ENCODE results near the gene TAF11L5.
"Not testable (repeated sequence)": the region's sequence is repeated elsewhere in the genome, so short reads cannot be mapped to it uniquely, and the experiment has no call there.

Gene TAF11L5

GRCh38 chr5:17524935-17525334 is at the start of gene TAF11L5:
TSS of gene TAF11L5 (plus strand) at chr5:17525235.
- not testable (repeated sequence) for H3K36me3 Mint-ChIP-seq; DNase-seq (ENCODE audit: low spot score in 2 of 2); H3K9me3 Mint-ChIP-seq; ATAC-seq (ENCODE audit: low read depth); H3K4me1 Mint-ChIP-seq; H3K27ac Mint-ChIP-seq; H3K4me3 Mint-ChIP-seq; H3K27me3 Mint-ChIP-seq

- no peak overlapping the region for H3K27ac Mint-ChIP-seq
- H3K9me3 Mint-ChIP-seq, result no peaks in the 10 kb centered on the region
- DNase-seq (ENCODE audit: low spot score in 2 of 2) (no peak), ATAC-seq (ENCODE audit: low read depth) (no peak)
- H3K27me3 Mint-ChIP-seq, result peaks cover 2% of the 10 kb centered on the region
- no peak overlapping the region for H3K4me3 Mint-ChIP-seq
- H3K4me1 Mint-ChIP-seq, result peaks cover 36% of the 10 kb centered on the region
- peaks cover 1% of the 10 kb centered on the region for H3K36me3 Mint-ChIP-seq
Observed at GRCh38 chr5:17477043-17477442, 48.0 kb upstream of the TAF11L5 start.

- no peaks in the 10 kb centered on the region for H3K9me3 Mint-ChIP-seq
- peaks cover 1% of the 10 kb centered on the region for H3K36me3 Mint-ChIP-seq
- H3K4me1 Mint-ChIP-seq, result peaks cover 36% of the 10 kb centered on the region
- no peak overlapping the region for H3K27ac Mint-ChIP-seq
- no peak overlapping the region for H3K4me3 Mint-ChIP-seq
- peaks cover 2% of the 10 kb centered on the region for H3K27me3 Mint-ChIP-seq
- no peak for DNase-seq (ENCODE audit: low spot score in 2 of 2)
- ATAC-seq (ENCODE audit: low read depth), result peak; percentile 32
Observed at GRCh38 chr5:17477573-17478265, 47.3 kb upstream of the TAF11L5 start.

GRCh38 chr5:17481378-17481777 is 43.7 kb upstream of the TAF11L5 start:
- Mint-ChIP-seq H3K4me3 (no peak overlapping the region), H3K27ac (no peak overlapping the region), H3K9me3 (no peaks in the 10 kb centered on the region), H3K4me1 (peaks cover 15% of the 10 kb centered on the region), H3K36me3 (peaks cover 1% of the 10 kb centered on the region), H3K27me3 (peaks cover 2% of the 10 kb centered on the region)
- ATAC-seq (ENCODE audit: low read depth), result no peak
- DNase-seq (ENCODE audit: low spot score in 2 of 2), result no peak

DNA sequence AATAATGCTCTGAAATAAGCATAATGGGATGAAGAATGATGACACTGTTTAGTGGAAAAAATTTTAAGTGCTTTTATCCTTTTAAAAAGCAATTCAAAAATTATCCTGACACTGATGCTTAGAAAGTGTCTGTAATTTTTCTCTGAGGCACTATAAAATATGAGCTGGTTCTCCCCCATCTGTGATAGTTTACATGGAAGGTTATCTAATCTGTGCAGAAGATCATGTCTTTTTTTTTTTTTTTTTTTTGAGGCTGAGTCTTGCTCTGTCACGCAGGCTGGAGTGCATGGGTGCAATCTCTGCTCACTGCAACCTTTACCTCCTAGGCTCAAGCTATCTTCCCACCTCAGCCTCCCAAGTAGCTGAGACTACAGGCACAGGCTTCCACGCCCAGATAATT is 42.2 kb upstream of the TAF11L5 start:
- DNase-seq (ENCODE audit: low spot score in 2 of 2), result no peak
- Mint-ChIP-seq H3K9me3 (no peaks in the 10 kb centered on the region), H3K36me3 (peaks cover 1% of the 10 kb centered on the region), H3K4me1 (peaks cover 7% of the 10 kb centered on the region), H3K27ac (no peak overlapping the region), H3K4me3 (no peak overlapping the region), H3K27me3 (peaks cover 2% of the 10 kb centered on the region)
- ATAC-seq (ENCODE audit: low read depth), result no peak

DNA sequence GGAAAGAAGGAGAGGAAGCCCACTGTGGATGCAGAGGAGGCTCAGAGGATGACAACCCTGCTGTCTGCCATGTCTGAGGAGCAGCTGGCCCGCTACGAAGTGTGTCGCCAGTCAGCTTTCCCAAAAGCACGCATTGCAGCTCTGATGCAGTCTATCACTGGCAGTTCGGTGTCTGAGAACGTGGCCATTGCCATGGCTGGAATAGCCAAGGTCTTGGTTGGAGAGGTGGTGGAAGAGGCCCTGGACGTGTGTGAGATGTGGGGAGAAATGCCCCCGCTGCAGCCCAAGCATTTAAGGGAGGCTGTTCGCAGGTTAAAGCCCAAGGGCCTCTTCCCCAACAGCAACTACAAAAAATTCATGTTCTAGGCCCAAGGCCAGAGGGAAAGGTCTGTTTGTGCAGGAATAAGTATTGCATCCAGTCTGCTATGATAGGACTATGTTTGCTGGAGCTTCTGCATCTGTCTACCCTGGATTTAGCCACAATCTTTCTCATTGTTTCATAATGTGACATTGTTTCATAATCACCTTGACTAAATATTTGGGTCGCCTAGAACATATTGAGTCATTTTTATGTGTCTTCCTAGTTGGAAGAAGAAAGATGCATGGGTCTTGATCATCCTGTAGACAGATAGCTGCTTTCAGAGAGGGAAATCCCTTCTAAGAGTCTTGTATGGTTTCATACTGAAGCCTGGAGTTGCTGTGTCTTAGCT is 38.4 kb upstream of the TAF11L5 start:
- not testable (repeated sequence) for H3K27ac Mint-ChIP-seq; DNase-seq (ENCODE audit: low spot score in 2 of 2); ATAC-seq (ENCODE audit: low read depth); H3K4me3 Mint-ChIP-seq; H3K9me3 Mint-ChIP-seq; H3K36me3 Mint-ChIP-seq; H3K4me1 Mint-ChIP-seq; H3K27me3 Mint-ChIP-seq

DNA sequence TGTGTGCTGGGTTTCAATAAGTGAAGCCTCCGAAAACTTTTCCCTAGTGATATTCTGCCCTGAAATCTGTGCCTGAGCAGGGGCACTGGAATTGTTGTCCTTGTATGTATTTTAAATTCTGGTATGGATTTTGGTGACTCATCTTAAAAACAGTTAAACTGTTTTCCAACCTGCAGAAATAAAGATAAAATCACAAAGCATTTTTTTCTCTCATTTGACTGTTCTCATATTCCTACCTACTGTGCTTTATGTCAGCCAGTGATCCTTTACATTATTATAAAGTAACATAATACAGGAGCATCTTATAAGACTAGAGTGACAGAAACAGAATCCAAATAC is 37.9 kb upstream of the TAF11L5 start:
- DNase-seq (ENCODE audit: low spot score in 2 of 2), result no peak
- no peaks in the 10 kb centered on the region for H3K9me3 Mint-ChIP-seq
- ATAC-seq (ENCODE audit: low read depth), result no peak
- H3K4me1 Mint-ChIP-seq, result no peaks in the 10 kb centered on the region
- H3K4me3 Mint-ChIP-seq, result no peak overlapping the region
- H3K27ac Mint-ChIP-seq, result no peak overlapping the region
- no peaks in the 10 kb centered on the region for H3K27me3 Mint-ChIP-seq
- no peaks in the 10 kb centered on the region for H3K36me3 Mint-ChIP-seq

GRCh38 chr5:17491257-17491656 is 33.8 kb upstream of the TAF11L5 start:
- H3K36me3 Mint-ChIP-seq; H3K4me1 Mint-ChIP-seq; H3K9me3 Mint-ChIP-seq; H3K4me3 Mint-ChIP-seq; H3K27ac Mint-ChIP-seq; H3K27me3 Mint-ChIP-seq; DNase-seq (ENCODE audit: low spot score in 2 of 2); ATAC-seq (ENCODE audit: low read depth): not testable (repeated sequence)

GRCh38 chr5:17492770-17493169 is 32.3 kb upstream of the TAF11L5 start:
- Mint-ChIP-seq H3K9me3 (peaks cover 4% of the 10 kb centered on the region), H3K4me1 (no peaks in the 10 kb centered on the region), H3K36me3 (no peaks in the 10 kb centered on the region), H3K4me3 (no peak overlapping the region), H3K27me3 (peaks cover 2% of the 10 kb centered on the region), H3K27ac (no peak overlapping the region)
- ATAC-seq (ENCODE audit: low read depth) (no peak), DNase-seq (ENCODE audit: low spot score in 2 of 2) (no peak)

GRCh38 chr5:17497446-17497845 is 27.6 kb upstream of the TAF11L5 start:
- H3K27me3 Mint-ChIP-seq, result peaks cover 2% of the 10 kb centered on the region

DNA sequence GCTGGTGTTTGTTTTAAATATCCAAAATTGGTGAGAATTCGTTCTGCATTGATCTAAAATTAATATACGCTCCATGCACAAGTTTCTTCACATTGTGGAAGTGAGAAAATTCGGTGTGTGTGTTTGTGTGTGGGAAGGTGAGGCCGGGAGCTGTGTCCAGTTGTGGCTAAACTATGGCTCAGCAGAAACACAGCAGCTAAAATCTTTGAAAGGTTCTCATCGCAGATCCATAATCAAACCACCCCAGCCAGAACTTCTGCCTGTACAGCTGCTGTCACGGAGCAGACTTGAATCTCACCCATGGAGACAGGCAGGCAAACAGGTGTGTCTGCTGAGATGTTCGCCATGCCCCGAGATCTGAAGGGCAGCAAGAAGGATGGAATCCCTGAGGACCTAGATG is 27.1 kb upstream of the TAF11L5 start, which contains the start of gene TAF11L2:
Gene TAF11L2, plus strand, starts transcription at position 301 of the 400 bp plus-strand sequence.
- H3K27me3 Mint-ChIP-seq; H3K36me3 Mint-ChIP-seq; DNase-seq (ENCODE audit: low spot score in 2 of 2); H3K4me3 Mint-ChIP-seq; H3K27ac Mint-ChIP-seq; ATAC-seq (ENCODE audit: low read depth); H3K4me1 Mint-ChIP-seq; H3K9me3 Mint-ChIP-seq: not testable (repeated sequence)

More at GRCh38 chr5:17497446-17497845, 27.6 kb upstream of the TAF11L5 start:
- Mint-ChIP-seq H3K36me3 (no peaks in the 10 kb centered on the region), H3K9me3 (peaks cover 4% of the 10 kb centered on the region), H3K27ac (no peak overlapping the region), H3K4me3 (no peak overlapping the region), H3K4me1 (peaks cover 4% of the 10 kb centered on the region)
- no peak for DNase-seq (ENCODE audit: low spot score in 2 of 2)
- no peak for ATAC-seq (ENCODE audit: low read depth)

DNA sequence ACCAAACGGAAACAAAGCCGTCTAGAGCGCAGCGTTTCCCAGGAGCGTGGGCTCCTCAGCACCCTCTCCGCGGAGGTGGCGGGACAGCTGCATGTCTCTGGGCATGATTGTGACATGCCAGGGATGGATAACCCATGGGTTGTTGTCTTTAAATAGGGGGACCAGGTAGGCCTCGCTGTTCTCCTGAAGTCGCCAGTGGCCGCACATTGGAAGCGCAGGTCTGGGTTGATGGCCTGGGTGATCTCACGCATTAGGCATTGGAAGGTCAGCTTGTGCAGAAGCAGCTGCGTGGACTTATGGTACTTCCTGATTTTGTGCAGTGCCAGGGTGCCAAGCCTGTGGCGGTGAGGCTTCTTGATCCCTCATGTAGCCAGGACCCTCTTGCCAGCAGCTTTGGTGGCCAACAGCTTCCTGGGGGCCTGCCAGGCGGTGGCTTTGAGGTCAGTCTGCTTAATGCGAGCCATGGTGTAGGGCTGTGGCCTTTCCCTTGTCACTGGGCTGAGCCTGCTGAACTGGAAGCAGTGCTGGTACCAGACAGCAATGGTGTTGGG is 13.2 kb upstream of the TAF11L5 start:
- H3K9me3 Mint-ChIP-seq, result no peaks in the 10 kb centered on the region
- no peak overlapping the region for H3K4me3 Mint-ChIP-seq
- H3K36me3 Mint-ChIP-seq, result no peaks in the 10 kb centered on the region
- H3K4me1 Mint-ChIP-seq, result peaks cover 3% of the 10 kb centered on the region
- peaks cover 8% of the 10 kb centered on the region for H3K27me3 Mint-ChIP-seq
- ATAC-seq (ENCODE audit: low read depth) (no peak), DNase-seq (ENCODE audit: low spot score in 2 of 2) (no peak)
- H3K27ac Mint-ChIP-seq, result no peak overlapping the region

DNA sequence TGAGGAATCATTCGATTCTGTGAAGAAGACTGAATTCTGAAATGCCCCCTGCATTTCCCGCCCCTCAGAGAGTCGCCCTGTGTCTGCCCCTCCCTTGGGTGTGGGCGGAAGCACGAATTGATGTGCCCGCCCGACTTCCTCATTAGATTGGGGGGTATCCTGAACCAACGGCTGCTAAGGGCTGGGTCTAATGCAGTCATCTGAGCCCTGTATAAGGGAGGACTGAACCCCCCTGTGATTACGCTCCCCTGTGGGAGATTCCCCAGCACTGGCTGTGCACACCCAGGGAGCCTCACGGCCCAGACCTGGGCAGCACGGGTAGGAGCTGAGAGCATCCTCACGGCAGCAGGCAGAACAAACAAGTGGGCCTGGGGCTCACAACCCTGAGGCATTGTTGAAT is 7.5 kb upstream of the TAF11L5 start:
- not testable (repeated sequence) for H3K36me3 Mint-ChIP-seq; H3K27ac Mint-ChIP-seq; H3K27me3 Mint-ChIP-seq; H3K4me3 Mint-ChIP-seq; H3K4me1 Mint-ChIP-seq; H3K9me3 Mint-ChIP-seq; ATAC-seq (ENCODE audit: low read depth)
- peak in 1 of 2 donors; percentile 23 for DNase-seq (ENCODE audit: low spot score in 2 of 2)

GRCh38 chr5:17518067-17518466 is 7.0 kb upstream of the TAF11L5 start, which contains the start of gene TAF11L3:
TSS of gene TAF11L3 (plus strand) at chr5:17518367.
- not testable (repeated sequence) for H3K4me1 Mint-ChIP-seq; H3K36me3 Mint-ChIP-seq; DNase-seq (ENCODE audit: low spot score in 2 of 2); ATAC-seq (ENCODE audit: low read depth); H3K4me3 Mint-ChIP-seq; H3K27me3 Mint-ChIP-seq; H3K9me3 Mint-ChIP-seq; H3K27ac Mint-ChIP-seq

Measured in memory B cell (primary cell).